Central memory CD4-positive, alpha-beta T cell (primary cell): ENCODE results near the gene PREX1.

Experiments used
- DNase-seq: peaks from one replicate; pipeline ENCODE4 v3.0.0; 2022

Gene PREX1

GRCh38 chr20:48649104-48649626 is 178.6 kb downstream of the PREX1 start:
- no peak for DNase-seq

GRCh38 chr20:48648482-48649051 is 179.2 kb downstream of the PREX1 start:
- DNase-seq = no peak

- DNase-seq = no peak
Observed at GRCh38 chr20:48647858-48648257, 179.9 kb downstream of the PREX1 start.

GRCh38 chr20:48645666-48646065 is 182.1 kb downstream of the PREX1 start:
- no peak for DNase-seq

GRCh38 chr20:48644286-48644828 is 183.4 kb downstream of the PREX1 start:
- DNase-seq = no peak

- DNase-seq = no peak
Observed at GRCh38 chr20:48642105-48642880, 185.5 kb downstream of the PREX1 start.

- DNase-seq = no peak
Observed at GRCh38 chr20:48640871-48641270, 186.9 kb downstream of the PREX1 start.

- no peak for DNase-seq
Observed at GRCh38 chr20:48639899-48640298, 187.9 kb downstream of the PREX1 start.

GRCh38 chr20:48638546-48638945 is 189.3 kb downstream of the PREX1 start:
- no peak for DNase-seq

GRCh38 chr20:48637461-48637860 is 190.3 kb downstream of the PREX1 start:
- DNase-seq = no peak

- DNase-seq = no peak
Observed at GRCh38 chr20:48636301-48636700, 191.5 kb downstream of the PREX1 start.

- DNase-seq = peak; percentile 25
Observed at GRCh38 chr20:48635791-48636267, 192.0 kb downstream of the PREX1 start.

- no peak for DNase-seq
Observed at GRCh38 chr20:48635361-48635760, 192.4 kb downstream of the PREX1 start.

GRCh38 chr20:48634641-48635040 is 193.2 kb downstream of the PREX1 start:
- DNase-seq = no peak

- DNase-seq = no peak
Observed at GRCh38 chr20:48633620-48634257, 194.1 kb downstream of the PREX1 start.

- DNase-seq = no peak
Observed at GRCh38 chr20:48632825-48633619, 194.8 kb downstream of the PREX1 start.

- DNase-seq = no peak
Observed at GRCh38 chr20:48632017-48632824, 195.6 kb downstream of the PREX1 start.

GRCh38 chr20:48631114-48632016 is 196.4 kb downstream of the PREX1 start:
- DNase-seq = no peak

GRCh38 chr20:48630342-48631075 is 197.3 kb downstream of the PREX1 start:
- DNase-seq = no peak

- DNase-seq = no peak
Observed at GRCh38 chr20:48629960-48630315, 197.9 kb downstream of the PREX1 start.
